Nucleus accumbens (tissue), 56 donors: ENCODE data around the gene TEX51.

Experiments used
- DNase-seq, 56 donors: peaks; one replicate each; lab custom pipeline; 2025; lab: John Stamatoyannopoulos, UW

Gene TEX51

DNA sequence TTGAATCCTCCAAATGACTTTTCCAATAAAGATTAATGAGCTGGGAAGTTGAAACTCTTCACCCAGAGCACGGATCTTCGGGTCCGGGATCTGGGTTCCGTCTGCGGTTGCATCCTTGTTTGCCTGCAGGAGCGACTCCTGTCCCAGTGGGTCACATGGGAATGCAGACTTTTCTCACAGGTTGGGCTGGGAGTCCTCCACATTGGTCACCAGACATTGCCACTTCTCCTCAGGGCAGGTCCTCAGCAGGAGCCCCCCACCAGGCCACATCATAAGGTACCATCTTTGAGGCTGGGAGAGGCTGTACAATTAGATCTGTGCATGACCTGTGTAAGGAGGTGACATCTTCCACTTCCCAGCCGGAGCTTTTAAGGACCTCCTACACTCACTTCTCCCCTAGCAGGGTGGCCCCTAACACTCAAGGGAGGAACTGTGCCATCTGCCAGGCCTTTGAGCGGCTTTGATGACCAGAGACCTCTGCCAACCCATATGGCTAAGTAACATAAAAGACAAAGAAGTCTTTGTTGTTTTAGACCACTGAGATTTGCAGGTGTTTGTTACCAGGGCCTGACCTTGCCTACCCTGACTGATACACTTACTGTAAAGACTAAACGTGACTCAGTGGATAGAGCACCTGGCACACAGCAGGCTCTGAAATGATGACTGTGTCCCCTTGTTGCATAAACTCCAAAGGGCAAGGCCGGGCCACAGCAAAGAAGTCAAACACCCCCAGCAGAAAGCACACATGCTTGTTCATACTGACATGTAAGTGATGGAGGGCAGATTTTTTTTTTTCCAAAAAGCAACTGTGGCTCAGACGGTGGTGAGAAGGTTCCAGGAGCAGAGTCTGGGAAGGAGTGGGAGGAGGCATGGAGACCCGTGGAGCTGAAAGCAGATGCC is 7.9 kb upstream of the TEX51 start:
- no peak for DNase-seq

GRCh38 chr2:126891681-126892500 is 6.8 kb upstream of the TEX51 start:
- no peak for DNase-seq

DNA sequence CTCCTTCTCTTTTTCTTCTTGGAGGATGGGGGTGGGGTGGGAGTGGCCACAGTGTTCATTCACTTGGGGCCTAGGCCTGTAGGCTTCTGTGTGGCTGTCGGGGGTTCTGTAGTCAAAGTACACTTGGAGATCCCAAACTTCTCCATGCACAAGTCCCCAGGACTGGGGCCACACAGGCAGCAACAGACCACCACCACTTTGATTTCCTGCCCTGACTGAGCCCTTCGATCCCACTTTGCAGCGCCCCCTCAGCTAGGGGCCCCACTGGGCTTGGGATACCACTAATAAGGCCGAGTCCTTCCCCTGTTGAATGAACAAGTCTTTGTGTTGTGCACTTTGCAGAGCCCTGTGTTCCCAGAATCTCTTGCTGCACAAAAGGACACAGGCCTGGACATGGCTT is 5.5 kb upstream of the TEX51 start:
- DNase-seq, result no peak

GRCh38 chr2:126893606-126894005 is 5.1 kb upstream of the TEX51 start:
- no peak for DNase-seq

- DNase-seq, result no peak
These were observed 4.6 kb upstream of the TEX51 start for GRCh38 chr2:126894082-126894481.

GRCh38 chr2:126894585-126895182 is 4.0 kb upstream of the TEX51 start:
- DNase-seq, result no peak

DNA sequence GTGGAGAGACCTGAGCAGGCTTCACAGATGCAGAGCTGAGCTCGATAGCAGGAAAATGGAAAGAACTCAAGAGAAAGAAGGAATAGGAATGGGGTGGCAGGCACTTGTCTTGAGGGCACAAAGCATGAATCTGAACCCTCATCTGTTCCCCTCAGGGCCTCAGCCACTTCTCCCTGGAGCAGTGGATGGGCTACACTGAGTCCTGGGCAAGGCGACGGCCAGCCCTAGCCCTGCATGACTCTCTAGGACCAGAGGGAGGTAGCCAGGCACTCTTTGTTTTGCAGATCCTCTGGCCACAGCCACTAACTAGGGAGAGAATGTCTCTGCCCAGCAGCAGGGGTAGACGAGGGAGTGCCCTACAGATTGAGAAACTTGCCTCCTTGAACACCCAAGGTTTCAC is 3.4 kb upstream of the TEX51 start:
- DNase-seq, result no peak

DNA sequence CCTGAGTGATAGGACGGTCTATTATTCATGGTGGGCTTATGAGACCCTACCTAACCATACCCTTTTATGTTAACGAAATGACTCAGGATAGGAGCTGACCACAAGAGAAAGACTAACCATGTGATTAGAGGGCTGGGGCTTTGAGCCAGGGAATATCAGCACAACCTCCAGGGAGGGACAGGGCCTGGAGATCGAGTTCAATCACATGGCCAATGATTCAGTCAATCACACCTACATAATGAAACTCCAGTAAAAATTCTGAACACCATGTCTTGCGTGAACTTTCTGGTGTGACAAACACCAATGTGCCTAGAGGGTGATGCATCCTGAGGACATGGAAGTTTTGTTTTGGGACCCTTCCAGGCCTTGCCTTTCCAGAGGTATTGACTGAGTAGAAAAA is 2.2 kb upstream of the TEX51 start:
- DNase-seq, result no peak

DNA sequence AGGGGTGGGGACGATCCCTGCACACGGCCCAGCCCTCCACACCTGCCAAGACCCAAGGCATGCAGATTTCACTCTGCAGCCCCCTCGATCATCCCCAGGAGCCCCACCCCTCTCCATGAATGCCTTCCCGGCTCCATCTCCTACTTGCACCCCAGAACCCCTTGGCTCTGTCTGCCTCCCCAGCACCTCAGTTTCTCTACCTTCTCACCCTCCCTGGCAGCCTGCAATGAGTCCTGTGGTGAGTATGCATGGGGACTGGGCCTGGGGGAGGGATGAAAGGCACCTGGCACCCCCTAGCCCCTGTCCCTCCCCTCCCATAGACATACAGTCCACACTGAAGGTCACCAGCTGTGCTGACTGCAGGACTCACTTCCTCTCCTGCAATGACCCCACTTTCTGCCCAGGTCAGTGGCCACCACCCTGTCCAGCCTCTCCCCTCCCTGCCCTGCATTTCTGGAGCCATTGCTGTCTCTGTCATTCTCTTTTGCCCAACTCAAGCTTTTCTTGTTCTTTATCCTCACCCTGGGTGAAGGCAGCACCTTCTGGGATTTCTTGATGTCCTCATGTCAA is 1.0 kb downstream of the TEX51 start:
- no peak for DNase-seq

- no peak for DNase-seq
These were observed 2.1 kb downstream of the TEX51 start for GRCh38 chr2:126900646-126901319.

- DNase-seq, result no peak
These were observed 2.8 kb downstream of the TEX51 start for GRCh38 chr2:126901459-126901858.

GRCh38 chr2:126902152-126902835 is 3.6 kb downstream of the TEX51 start:
- no peak for DNase-seq

DNA sequence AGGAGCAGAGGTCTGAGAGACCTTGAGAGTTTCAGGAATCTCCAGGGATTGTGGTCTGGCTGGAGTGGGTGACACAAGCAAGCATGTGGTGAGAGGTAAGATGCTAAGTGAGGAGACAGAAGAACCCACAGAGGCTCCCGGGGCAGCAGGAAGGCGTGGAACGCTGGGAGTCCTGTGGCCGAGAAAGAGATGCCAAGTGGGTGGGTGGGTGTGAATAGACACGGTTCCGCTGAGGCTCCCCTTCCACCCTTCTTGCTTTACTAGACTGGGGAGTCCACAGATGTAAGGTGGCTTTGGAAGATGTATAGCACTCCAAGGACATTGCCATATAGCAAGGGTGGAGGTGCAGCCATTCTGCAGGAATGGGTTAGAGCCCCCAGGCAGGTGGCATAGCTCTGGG is 4.2 kb downstream of the TEX51 start:
- no peak for DNase-seq

- no peak for DNase-seq
These were observed 7.3 kb downstream of the TEX51 start for GRCh38 chr2:126905991-126906390.

- no peak for DNase-seq
These were observed 8.1 kb downstream of the TEX51 start for GRCh38 chr2:126906781-126907180.

- no peak for DNase-seq
These were observed 9.0 kb downstream of the TEX51 start for GRCh38 chr2:126907671-126908070.

DNA sequence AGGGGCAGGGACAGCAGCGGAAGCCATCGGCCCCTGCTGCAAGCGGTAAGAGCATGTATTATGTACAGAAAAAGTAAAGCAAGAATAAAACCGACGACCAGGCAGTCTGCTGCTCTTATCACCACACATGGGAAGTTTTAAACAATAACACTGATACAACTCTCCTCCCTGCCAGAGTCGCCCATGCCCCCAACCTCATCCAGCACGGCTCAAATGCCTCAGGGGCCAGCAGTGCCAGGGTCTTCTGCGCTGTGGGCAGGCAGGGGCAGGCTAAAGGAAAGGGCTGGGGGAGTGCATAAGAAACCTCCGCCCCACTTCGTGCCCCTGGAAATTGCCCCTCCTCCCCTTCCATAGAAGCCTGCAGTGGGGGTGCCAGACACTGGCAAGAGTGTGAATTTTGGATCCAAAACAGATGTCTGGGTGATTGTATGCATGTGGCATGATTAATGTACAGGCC is 10.1 kb downstream of the TEX51 start:
- no peak for DNase-seq

GRCh38 chr2:126909366-126909765 is 10.7 kb downstream of the TEX51 start:
- no peak for DNase-seq

DNA sequence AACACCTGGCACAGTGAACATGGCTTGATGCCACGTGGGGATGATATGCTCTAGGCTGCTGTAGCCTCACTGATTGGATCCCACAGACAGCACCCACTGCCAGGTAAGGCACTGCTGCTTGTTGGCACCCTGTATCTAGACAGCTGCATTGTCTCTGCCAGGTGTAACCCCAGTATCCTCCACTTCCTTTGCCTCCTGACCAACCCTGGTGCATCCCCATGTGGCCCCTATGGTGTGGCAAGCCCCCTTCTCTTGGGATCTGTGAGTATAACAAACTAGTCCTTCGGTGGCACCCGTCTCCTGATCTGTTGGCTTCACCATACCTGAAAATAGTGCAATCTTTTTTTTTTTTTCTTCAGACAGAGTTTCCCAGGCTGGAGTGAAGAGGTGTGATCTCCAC is 11.1 kb downstream of the TEX51 start:
- no peak for DNase-seq

GRCh38 chr2:126910637-126911036 is 11.9 kb downstream of the TEX51 start:
- no peak for DNase-seq
